Measurements from ENCODE around the gene GOLGA8N.

The GOLGA8N gene

GRCh38 chr15:32646291-32646690 lies 53.0 kb downstream of the GOLGA8N start:
- TF ChIP-seq CTCF (IDR thresholded peaks at IDR 0.05; ENCODE audit: low read depth, low read length, missing control alignments): no peak
- H3K4me3 ChIP-seq (ENCODE audit: low read depth, low read length): no peak overlapping the region
- DNase-seq (ENCODE audit: low read depth): no peak
- in situ Hi-C loops (cut with HindIII; ENCODE audit: low sequenced_read_pairs): no loop called here

- peak; percentile 68 for TF ChIP-seq CTCF (IDR thresholded peaks at IDR 0.05; ENCODE audit: low read depth, low read length, missing control alignments)
- no peak overlapping the region for H3K4me3 ChIP-seq (ENCODE audit: low read depth, low read length)
- no peak for DNase-seq (ENCODE audit: low read depth)
- in situ Hi-C loops (cut with HindIII; ENCODE audit: low sequenced_read_pairs): no loop called here
Observed at GRCh38 chr15:32649342-32649741, 56.1 kb downstream of the GOLGA8N start.

GRCh38 chr15:32651229-32651837 lies 58.1 kb downstream of the GOLGA8N start:
- no peak for DNase-seq (ENCODE audit: low read depth)
- H3K4me3 ChIP-seq (ENCODE audit: low read depth, low read length): no peak overlapping the region
- in situ Hi-C loops (cut with HindIII; ENCODE audit: low sequenced_read_pairs): no loop called here
- peak; percentile 98 for TF ChIP-seq CTCF (IDR thresholded peaks at IDR 0.05; ENCODE audit: low read depth, low read length, missing control alignments)

- no peak for DNase-seq (ENCODE audit: low read depth)
- no peak overlapping the region for H3K4me3 ChIP-seq (ENCODE audit: low read depth, low read length)
- TF ChIP-seq CTCF (IDR thresholded peaks at IDR 0.05; ENCODE audit: low read depth, low read length, missing control alignments): no peak
- in situ Hi-C loops (cut with HindIII; ENCODE audit: low sequenced_read_pairs): no loop called here
Observed at GRCh38 chr15:32652178-32652577, 58.9 kb downstream of the GOLGA8N start.

GRCh38 chr15:32656091-32656490 lies 62.8 kb downstream of the GOLGA8N start:
- in situ Hi-C loops (cut with HindIII; ENCODE audit: low sequenced_read_pairs): no loop called here
- TF ChIP-seq CTCF (IDR thresholded peaks at IDR 0.05; ENCODE audit: low read depth, low read length, missing control alignments): no peak
- H3K4me3 ChIP-seq (ENCODE audit: low read depth, low read length): no peak overlapping the region
- DNase-seq (ENCODE audit: low read depth): no peak

- DNase-seq (ENCODE audit: low read depth): no peak
- in situ Hi-C loops (cut with HindIII; ENCODE audit: low sequenced_read_pairs): no loop called here
- no peak for TF ChIP-seq CTCF (IDR thresholded peaks at IDR 0.05; ENCODE audit: low read depth, low read length, missing control alignments)
- H3K4me3 ChIP-seq (ENCODE audit: low read depth, low read length): no peak overlapping the region
Observed at GRCh38 chr15:32656496-32656895, 63.2 kb downstream of the GOLGA8N start.
